Neural crest cell (in vitro differentiated cells): ENCODE results near the gene PGAM4. TPM values are rescaled to one million over a fixed set of nuclear protein-coding genes. Genes with fewer than 3 reads are reported as not detected.
"Not testable (repeated sequence)": the region's sequence is repeated elsewhere in the genome, so short reads cannot be mapped to it uniquely, and the experiment has no call there.

ENCODE experiments used
- DNase-seq: peaks from one replicate; pipeline ENCODE4 v3.0.0; 2021; ENCODE audit warnings: low read depth, mixed read lengths, low spot score
- H3K27ac Mint-ChIP-seq: one replicate; pipeline ENCODE4 v1.8.0; 2021; ENCODE audit warnings: mild to moderate bottlenecking, mixed read lengths; ENCODE audit not compliant: unreplicated experiment
- H3K27me3 Mint-ChIP-seq: 2 replicates; pipeline ENCODE4 v1.8.0; 2021; ENCODE audit warnings: low read depth, mild to moderate bottlenecking, mixed read lengths
- H3K36me3 Mint-ChIP-seq: 2 replicates; pipeline ENCODE4 v1.8.0; 2021; ENCODE audit warnings: low read depth, mild to moderate bottlenecking, mixed read lengths
- H3K4me1 Mint-ChIP-seq: 2 replicates; pipeline ENCODE4 v1.8.0; 2021; ENCODE audit warnings: mixed read lengths
- H3K4me3 Mint-ChIP-seq: one replicate; pipeline ENCODE4 v1.8.0; 2021; ENCODE audit warnings: mild to moderate bottlenecking, mixed read lengths
- H3K9me3 Mint-ChIP-seq: 2 replicates; pipeline ENCODE4 v1.8.0; 2021; ENCODE audit warnings: mixed read lengths
- CTCF ChIP-seq: fragments of 200-600 bp; sonication (generic); conservative IDR thresholded peaks from 2 replicates; pipeline ENCODE4 v1.5.0; 2021; ENCODE audit warnings: antibody characterized with exemption, mild to moderate bottlenecking
- total RNA-seq: library from RNA; stranded (reverse); gene quantifications from 2 replicates; pipeline ENCODE4 v1.2.1, GENCODE V29; 2021

PGAM4 gene
- total RNA-seq, 1 donor from 2014 or later = not detected

GRCh38 chrX:77930581-77930980 is 38.9 kb downstream of the PGAM4 start:
- Mint-ChIP-seq H3K9me3 (peaks cover 8% of the 10 kb centered on the region), H3K36me3 (peaks cover 13% of the 10 kb centered on the region), H3K27ac (no peak overlapping the region), H3K27me3 (no peaks in the 10 kb centered on the region), H3K4me3 (no peak overlapping the region), H3K4me1 (no peaks in the 10 kb centered on the region)
- no peak for TF ChIP-seq CTCF
- no peak for DNase-seq

GRCh38 chrX:77925764-77926163 is 43.7 kb downstream of the PGAM4 start:
- no peak overlapping the region for H3K27ac Mint-ChIP-seq
- DNase-seq = no peak
- H3K4me1 Mint-ChIP-seq = no peaks in the 10 kb centered on the region
- no peaks in the 10 kb centered on the region for H3K27me3 Mint-ChIP-seq
- H3K4me3 Mint-ChIP-seq = no peak overlapping the region
- TF ChIP-seq CTCF = no peak
- peaks cover 11% of the 10 kb centered on the region for H3K36me3 Mint-ChIP-seq
- H3K9me3 Mint-ChIP-seq = peaks cover 13% of the 10 kb centered on the region

- Mint-ChIP-seq H3K27me3 (no peaks in the 10 kb centered on the region), H3K9me3 (peaks cover 8% of the 10 kb centered on the region), H3K27ac (no peak overlapping the region), H3K4me1 (no peaks in the 10 kb centered on the region), H3K4me3 (no peak overlapping the region), H3K36me3 (peaks cover 4% of the 10 kb centered on the region)
- no peak for DNase-seq
- no peak for TF ChIP-seq CTCF
These were observed 45.0 kb downstream of the PGAM4 start for GRCh38 chrX:77924320-77924859.

GRCh38 chrX:77922787-77923186 is 46.7 kb downstream of the PGAM4 start:
- DNase-seq = no peak
- no peaks in the 10 kb centered on the region for H3K36me3 Mint-ChIP-seq
- H3K27ac Mint-ChIP-seq = no peak overlapping the region
- H3K4me3 Mint-ChIP-seq = no peak overlapping the region
- H3K9me3 Mint-ChIP-seq = peaks cover 8% of the 10 kb centered on the region
- no peaks in the 10 kb centered on the region for H3K4me1 Mint-ChIP-seq
- H3K27me3 Mint-ChIP-seq = no peaks in the 10 kb centered on the region
- TF ChIP-seq CTCF = no peak

GRCh38 chrX:77919370-77919769 is 50.1 kb downstream of the PGAM4 start:
- H3K4me1 Mint-ChIP-seq, H3K4me3 Mint-ChIP-seq, H3K36me3 Mint-ChIP-seq, H3K27ac Mint-ChIP-seq, H3K9me3 Mint-ChIP-seq, DNase-seq, H3K27me3 Mint-ChIP-seq: not testable (repeated sequence)

- H3K4me3 Mint-ChIP-seq = no peak overlapping the region
- no peak for DNase-seq
- H3K27ac Mint-ChIP-seq = no peak overlapping the region
- no peak for TF ChIP-seq CTCF
- H3K9me3 Mint-ChIP-seq = peaks cover 5% of the 10 kb centered on the region
- H3K27me3 Mint-ChIP-seq = no peaks in the 10 kb centered on the region
- H3K36me3 Mint-ChIP-seq = no peaks in the 10 kb centered on the region
- H3K4me1 Mint-ChIP-seq = no peaks in the 10 kb centered on the region
These were observed 50.9 kb downstream of the PGAM4 start for GRCh38 chrX:77918568-77918967.

Other genes with a start within 250 kb of the PGAM4 start
- gene ATRX, start 183.4 kb downstream of the PGAM4 start, total RNA-seq = 110 and 115 TPM in 2 replicates
- 41.0 and 45.1 TPM in 2 replicates for gene MAGT1, start 74.2 kb downstream of the PGAM4 start, total RNA-seq
- gene COX7B, start 70.2 kb downstream of the PGAM4 start, total RNA-seq = 219 and 220 TPM in 2 replicates
- gene ATP7A, start 58.9 kb downstream of the PGAM4 start, total RNA-seq = 9.3 and 9.7 TPM in 2 replicates
- 219 and 236 TPM in 2 replicates for gene PGK1, start 134.6 kb upstream of the PGAM4 start, total RNA-seq
- 44.4 and 46.7 TPM in 2 replicates for gene TAF9B, start 170.0 kb upstream of the PGAM4 start, total RNA-seq